ENCODE data around the gene PPIL1. TPM values are rescaled to one million over a fixed set of nuclear protein-coding genes. Genes with fewer than 3 reads are reported as not detected.

The PPIL1 gene
- total and polyA plus RNA-seq, 2 of the 8 experiments (the other 6 are each of a cell fraction or from before 2014, with no cell fraction given): 83.7 to 86.5 TPM

- TF ChIP-seq EGR1 (IDR thresholded peaks at IDR 0.05; ENCODE audit: borderline replicate concordance, low read depth, low read length): no peak
These were observed 49.2 kb downstream of the PPIL1 start (continued) for GRCh38 chr6:36825452-36825851.
